ENCODE measurements around the gene ZNF543.

- TF ChIP-seq POLR2A (IDR thresholded peaks at IDR 0.05; ENCODE audit: low read depth, low read length) (0 out of 2 replicates have a peak, but pooled peaks have one; percentile 35), POLR2AphosphoS5 (IDR thresholded peaks at IDR 0.05; ENCODE audit: low read depth, low read length) (no peak), TAF1 (IDR thresholded peaks at IDR 0.05; ENCODE audit: borderline replicate concordance, low read depth, low read length) (no peak)
Observed at GRCh38 chr19:57282011-57282643, 38.1 kb upstream of the ZNF543 start.
